ENCODE results near the gene SLC34A1. TPM values are rescaled to one million over a fixed set of nuclear protein-coding genes. Genes with fewer than 3 reads are reported as not detected.

Gene SLC34A1
- total RNA-seq, 1 donor from 2014 or later, result not detected

DNA sequence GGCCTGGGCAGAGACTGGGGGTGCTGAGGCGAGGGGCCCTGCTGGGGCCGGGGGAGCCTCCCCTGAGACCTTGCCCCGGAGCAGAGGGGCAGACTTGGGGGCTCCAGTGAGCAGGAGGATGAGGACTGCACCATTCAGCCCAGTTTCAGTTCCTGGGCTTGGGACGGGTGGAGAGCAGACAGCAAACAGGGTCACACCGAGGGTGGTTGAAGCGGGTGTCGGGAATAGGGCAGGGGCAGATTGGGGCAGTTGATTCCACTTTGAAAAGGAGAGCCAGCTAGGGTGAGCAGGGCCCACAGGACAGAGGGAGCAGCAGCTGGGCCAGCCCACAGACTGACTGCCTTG is 46.7 kb downstream of the SLC34A1 start:
- H2AFZ ChIP-seq (ENCODE audit: low read depth, low read length), result no peak overlapping the region
- no peak overlapping the region for H3K27ac ChIP-seq (ENCODE audit: low read depth, low read length)
- H3K79me2 ChIP-seq (ENCODE audit: insufficient read depth, low read length), result peaks cover 38% of the 10 kb centered on the region
- H3K4me3 ChIP-seq (ENCODE audit: insufficient read depth, low read depth, low read length), result no peak overlapping the region
- peaks cover 44% of the 10 kb centered on the region for H4K20me1 ChIP-seq (ENCODE audit: insufficient read depth, low read length)
- no peak for FAIRE-seq
- peaks cover 9% of the 10 kb centered on the region for H3K4me1 Mint-ChIP-seq (ENCODE audit: low read depth, unreplicated experiment)
- peaks cover 4% of the 10 kb centered on the region for H3K36me3 ChIP-seq (ENCODE audit: insufficient read depth, low read length)
- H3K4me1 ChIP-seq (ENCODE audit: insufficient read depth, low read length), result peaks cover 8% of the 10 kb centered on the region
- no peaks in the 10 kb centered on the region for H3K27me3 ChIP-seq (ENCODE audit: insufficient read depth, low read length)
- H3K9me3 Mint-ChIP-seq (ENCODE audit: unreplicated experiment), result no peaks in the 10 kb centered on the region
- H3K9me3 ChIP-seq (ENCODE audit: insufficient read depth, low read depth, low read length), result no peaks in the 10 kb centered on the region
- H3K4me3 Mint-ChIP-seq (ENCODE audit: unreplicated experiment), result no peak overlapping the region
- DNase-seq (ENCODE audit: low read depth), result no peak
- no peak overlapping the region for H3K9ac ChIP-seq (ENCODE audit: low read length)
- H3K36me3 Mint-ChIP-seq (ENCODE audit: low read depth, unreplicated experiment), result peaks cover 8% of the 10 kb centered on the region
- TF ChIP-seq, protein P1, sequence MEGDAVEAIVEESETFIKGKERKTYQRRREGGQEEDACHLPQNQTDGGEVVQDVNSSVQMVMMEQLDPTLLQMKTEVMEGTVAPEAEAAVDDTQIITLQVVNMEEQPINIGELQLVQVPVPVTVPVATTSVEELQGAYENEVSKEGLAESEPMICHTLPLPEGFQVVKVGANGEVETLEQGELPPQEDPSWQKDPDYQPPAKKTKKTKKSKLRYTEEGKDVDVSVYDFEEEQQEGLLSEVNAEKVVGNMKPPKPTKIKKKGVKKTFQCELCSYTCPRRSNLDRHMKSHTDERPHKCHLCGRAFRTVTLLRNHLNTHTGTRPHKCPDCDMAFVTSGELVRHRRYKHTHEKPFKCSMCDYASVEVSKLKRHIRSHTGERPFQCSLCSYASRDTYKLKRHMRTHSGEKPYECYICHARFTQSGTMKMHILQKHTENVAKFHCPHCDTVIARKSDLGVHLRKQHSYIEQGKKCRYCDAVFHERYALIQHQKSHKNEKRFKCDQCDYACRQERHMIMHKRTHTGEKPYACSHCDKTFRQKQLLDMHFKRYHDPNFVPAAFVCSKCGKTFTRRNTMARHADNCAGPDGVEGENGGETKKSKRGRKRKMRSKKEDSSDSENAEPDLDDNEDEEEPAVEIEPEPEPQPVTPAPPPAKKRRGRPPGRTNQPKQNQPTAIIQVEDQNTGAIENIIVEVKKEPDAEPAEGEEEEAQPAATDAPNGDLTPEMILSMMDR (IDR thresholded peaks at IDR 0.05; ENCODE audit: insufficient read depth, low read depth, low read length), result no peak
- TF ChIP-seq EZH2 (IDR thresholded peaks at IDR 0.05; ENCODE audit: insufficient read depth, low read length), result no peak
- H3K27me3 Mint-ChIP-seq (ENCODE audit: low read depth, unreplicated experiment), result no peaks in the 10 kb centered on the region
- no peak overlapping the region for H3K4me2 ChIP-seq (ENCODE audit: low read length)
- no peak overlapping the region for H3K27ac Mint-ChIP-seq (ENCODE audit: unreplicated experiment)

- Histone ChIP-seq H3K27ac (ENCODE audit: low read depth, low read length) (no peak overlapping the region), H3K79me2 (ENCODE audit: insufficient read depth, low read length) (peaks cover 38% of the 10 kb centered on the region), H3K4me3 (ENCODE audit: insufficient read depth, low read depth, low read length) (no peak overlapping the region), H2AFZ (ENCODE audit: low read depth, low read length) (no peak overlapping the region), H3K36me3 (ENCODE audit: insufficient read depth, low read length) (peaks cover 4% of the 10 kb centered on the region), H3K4me1 (ENCODE audit: insufficient read depth, low read length) (peaks cover 8% of the 10 kb centered on the region), H3K4me2 (ENCODE audit: low read length) (no peak overlapping the region), H3K9ac (ENCODE audit: low read length) (no peak overlapping the region), H3K27me3 (ENCODE audit: insufficient read depth, low read length) (no peaks in the 10 kb centered on the region), H3K9me3 (ENCODE audit: insufficient read depth, low read depth, low read length) (no peaks in the 10 kb centered on the region), H4K20me1 (ENCODE audit: insufficient read depth, low read length) (peaks cover 44% of the 10 kb centered on the region)
- Mint-ChIP-seq H3K36me3 (ENCODE audit: low read depth, unreplicated experiment) (peaks cover 9% of the 10 kb centered on the region), H3K4me1 (ENCODE audit: low read depth, unreplicated experiment) (peaks cover 9% of the 10 kb centered on the region), H3K27ac (ENCODE audit: unreplicated experiment) (no peak overlapping the region), H3K27me3 (ENCODE audit: low read depth, unreplicated experiment) (no peaks in the 10 kb centered on the region), H3K9me3 (ENCODE audit: unreplicated experiment) (no peaks in the 10 kb centered on the region), H3K4me3 (ENCODE audit: unreplicated experiment) (no peak overlapping the region)
- TF ChIP-seq, protein P1 (IDR thresholded peaks at IDR 0.05; ENCODE audit: insufficient read depth, low read depth, low read length), result no peak
- no peak for TF ChIP-seq EZH2 (IDR thresholded peaks at IDR 0.05; ENCODE audit: insufficient read depth, low read length)
- FAIRE-seq, result no peak
- DNase-seq (ENCODE audit: low read depth), result no peak
These were observed 47.3 kb downstream of the SLC34A1 start for GRCh38 chr5:177431317-177432142.

Data from astrocyte (in vitro differentiated cells and primary cell).